C4-2B (cell line): ENCODE measurements around the gene ZFP64.

ENCODE experiments used
- H3K27ac ChIP-seq: fragments of 450-650 bp; 2 replicates; pipeline ENCODE4 v1.5.1; 2017
- ZFX ChIP-seq: fragments of 450-650 bp; IDR thresholded peaks from 2 replicates; pipeline ENCODE4 v1.6.1; 2017
- TF ChIP-seq, protein P1 (sequence below): fragments of 450-650 bp; conservative IDR thresholded peaks from 2 replicates; pipeline ENCODE4 v1.5.1; 2017; ENCODE audit warnings: mild to moderate bottlenecking

The ZFP64 gene

DNA sequence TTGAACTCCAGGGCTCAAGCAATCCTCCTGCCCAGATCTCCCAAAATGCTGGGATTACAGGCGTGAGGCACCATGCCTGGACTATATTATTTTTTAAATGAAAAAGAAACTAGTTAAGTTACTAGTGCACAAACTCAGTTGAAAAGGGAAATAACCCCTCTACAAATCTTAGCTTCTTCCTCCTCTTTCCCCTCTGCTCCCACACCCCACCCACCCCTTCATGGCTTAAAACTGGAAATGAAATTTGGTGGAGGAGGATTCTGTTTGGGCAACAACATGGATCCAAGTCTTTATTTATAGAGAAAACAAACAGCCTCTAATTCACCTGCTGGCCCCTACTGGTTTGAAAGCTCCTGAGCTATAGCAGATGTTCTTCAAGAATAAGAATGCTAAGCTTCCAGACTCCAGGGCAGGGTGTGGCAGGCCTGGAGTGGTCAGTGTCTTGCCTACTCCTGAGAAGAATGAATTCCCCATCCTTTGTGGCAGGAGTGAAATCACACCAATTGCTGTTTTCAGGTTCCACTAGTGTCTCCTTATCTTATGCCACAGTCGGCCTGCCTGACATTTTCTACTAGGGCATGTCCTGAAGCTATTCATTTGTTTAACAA, 73.5 kb downstream of the ZFP64 start:
- H3K27ac ChIP-seq, result no peak overlapping the region
- TF ChIP-seq, protein P1, sequence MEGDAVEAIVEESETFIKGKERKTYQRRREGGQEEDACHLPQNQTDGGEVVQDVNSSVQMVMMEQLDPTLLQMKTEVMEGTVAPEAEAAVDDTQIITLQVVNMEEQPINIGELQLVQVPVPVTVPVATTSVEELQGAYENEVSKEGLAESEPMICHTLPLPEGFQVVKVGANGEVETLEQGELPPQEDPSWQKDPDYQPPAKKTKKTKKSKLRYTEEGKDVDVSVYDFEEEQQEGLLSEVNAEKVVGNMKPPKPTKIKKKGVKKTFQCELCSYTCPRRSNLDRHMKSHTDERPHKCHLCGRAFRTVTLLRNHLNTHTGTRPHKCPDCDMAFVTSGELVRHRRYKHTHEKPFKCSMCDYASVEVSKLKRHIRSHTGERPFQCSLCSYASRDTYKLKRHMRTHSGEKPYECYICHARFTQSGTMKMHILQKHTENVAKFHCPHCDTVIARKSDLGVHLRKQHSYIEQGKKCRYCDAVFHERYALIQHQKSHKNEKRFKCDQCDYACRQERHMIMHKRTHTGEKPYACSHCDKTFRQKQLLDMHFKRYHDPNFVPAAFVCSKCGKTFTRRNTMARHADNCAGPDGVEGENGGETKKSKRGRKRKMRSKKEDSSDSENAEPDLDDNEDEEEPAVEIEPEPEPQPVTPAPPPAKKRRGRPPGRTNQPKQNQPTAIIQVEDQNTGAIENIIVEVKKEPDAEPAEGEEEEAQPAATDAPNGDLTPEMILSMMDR, result no peak
- TF ChIP-seq ZFX, result no peak

- no peak overlapping the region for H3K27ac ChIP-seq
- TF ChIP-seq, protein P1, result no peak
- no peak for TF ChIP-seq ZFX
These were observed 81.1 kb downstream of the ZFP64 start for GRCh38 chr20:52110456-52110855.

DNA sequence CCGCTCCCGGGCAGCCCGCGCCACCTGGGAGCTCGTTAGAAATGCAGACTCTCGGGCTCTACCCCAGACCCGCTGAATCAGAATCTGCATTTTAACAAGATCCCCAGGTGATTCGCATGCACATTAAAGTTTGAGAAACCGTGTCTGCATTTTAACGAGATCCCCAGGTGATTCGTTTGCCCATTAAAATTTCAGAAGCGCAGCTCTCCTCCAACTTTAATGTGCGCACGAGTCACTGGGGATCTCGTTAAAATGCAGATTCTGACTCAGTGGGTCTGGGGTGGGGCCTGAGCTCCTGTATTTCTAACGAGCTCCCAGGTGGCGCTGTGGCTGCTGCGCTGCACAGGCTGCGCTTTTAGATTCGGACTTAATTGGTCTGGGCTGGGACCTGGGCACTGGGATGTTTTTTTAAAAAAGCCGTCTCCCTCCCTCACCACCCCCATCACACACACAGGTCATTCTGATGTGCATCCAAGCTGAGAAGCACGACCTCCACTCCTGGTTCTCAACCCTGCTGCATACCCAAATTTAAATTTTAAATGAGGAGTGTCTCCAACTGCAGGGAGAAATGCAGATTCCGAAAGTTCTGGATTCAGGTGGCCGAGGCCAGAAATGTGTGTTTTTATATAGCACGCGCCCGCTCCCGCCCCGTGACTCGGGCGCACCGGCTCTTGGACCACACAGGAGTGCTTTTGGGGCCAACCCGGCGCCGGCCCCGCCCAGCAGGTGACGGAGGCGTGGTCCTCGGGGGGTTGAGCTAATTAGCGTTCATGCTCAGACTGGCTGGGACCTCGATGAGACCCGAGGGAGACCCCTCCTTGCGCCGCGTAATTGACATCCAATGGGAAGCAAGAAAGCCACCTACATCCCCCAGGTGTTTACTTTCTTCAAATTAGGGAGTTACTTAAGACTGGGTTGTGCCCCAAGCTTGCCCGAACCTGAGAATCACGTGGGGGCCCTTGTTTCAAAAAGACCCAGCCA, 85.8 kb downstream of the ZFP64 start:
- no peak overlapping the region for H3K27ac ChIP-seq
- TF ChIP-seq, protein P1, result no peak
- no peak for TF ChIP-seq ZFX

- no peak overlapping the region for H3K27ac ChIP-seq
- TF ChIP-seq, protein P1, result no peak
- TF ChIP-seq ZFX, result no peak
These were observed 86.8 kb downstream of the ZFP64 start for GRCh38 chr20:52104546-52105441.

DNA sequence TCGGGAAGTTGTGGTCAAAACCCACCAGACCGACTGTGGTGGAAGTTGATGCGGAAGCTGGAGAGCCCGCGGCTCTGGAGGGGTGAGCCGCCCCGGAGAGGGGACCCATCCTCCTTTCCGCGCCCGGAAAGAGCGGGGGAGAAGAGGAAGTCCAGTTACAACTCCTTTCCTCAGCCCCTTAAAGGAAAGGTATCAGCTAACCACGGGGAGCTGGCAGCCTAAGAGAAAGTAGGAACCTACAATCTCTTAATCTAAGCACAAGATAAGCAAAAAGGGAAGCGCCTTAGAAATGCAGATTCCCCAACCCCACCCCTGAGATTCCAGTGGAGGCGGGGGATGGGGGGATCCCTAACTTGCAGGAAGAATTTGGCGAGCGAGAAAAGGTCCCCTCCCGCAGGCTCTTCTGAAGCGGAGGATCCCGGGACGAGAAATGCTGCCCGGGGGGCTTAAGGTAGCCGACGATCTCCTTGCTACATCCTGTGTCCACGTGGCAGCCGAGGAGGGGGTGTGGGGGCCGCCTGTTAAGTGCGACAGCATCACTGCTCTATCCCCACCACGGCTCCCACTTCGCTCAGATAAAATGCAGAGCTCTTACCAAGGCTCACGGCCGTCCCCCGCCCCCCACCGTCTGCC, 87.5 kb downstream of the ZFP64 start:
- H3K27ac ChIP-seq, result no peak overlapping the region
- TF ChIP-seq ZFX, result no peak
- TF ChIP-seq, protein P1, result no peak

GRCh38 chr20:52103335-52103912, 88.2 kb downstream of the ZFP64 start:
- no peak overlapping the region for H3K27ac ChIP-seq
- no peak for TF ChIP-seq ZFX
- TF ChIP-seq, protein P1, result no peak
